Measurements from ENCODE around the gene TOM1. TPM values are rescaled to one million over a fixed set of nuclear protein-coding genes. Genes with fewer than 3 reads are reported as not detected.

The TOM1 gene
- total and polyA plus RNA-seq, 2 of the 13 experiments (the other 11 are each of a cell fraction or from before 2014, with no cell fraction given), result 30.8 to 87.3 TPM

GRCh38 chr22:35301372-35301874 is 1.7 kb downstream of the TOM1 start (continued):
- TF ChIP-seq KLF12 (CRISPR knock-in tag; IDR thresholded peaks at IDR 0.05; ENCODE audit: borderline replicate concordance), result no peak
- TF ChIP-seq AFF4 (CRISPR knock-in tag; IDR thresholded peaks at IDR 0.05), result no peak
- no peak for TF ChIP-seq MLXIP (CRISPR knock-in tag; IDR thresholded peaks at IDR 0.05; ENCODE audit: borderline replicate concordance)
- 0 out of 2 replicates have a peak, but pooled peaks have one; percentile 24 for TF ChIP-seq ZNF124 (CRISPR knock-in tag; IDR thresholded peaks at IDR 0.05)
- TF ChIP-seq, protein P1, sequence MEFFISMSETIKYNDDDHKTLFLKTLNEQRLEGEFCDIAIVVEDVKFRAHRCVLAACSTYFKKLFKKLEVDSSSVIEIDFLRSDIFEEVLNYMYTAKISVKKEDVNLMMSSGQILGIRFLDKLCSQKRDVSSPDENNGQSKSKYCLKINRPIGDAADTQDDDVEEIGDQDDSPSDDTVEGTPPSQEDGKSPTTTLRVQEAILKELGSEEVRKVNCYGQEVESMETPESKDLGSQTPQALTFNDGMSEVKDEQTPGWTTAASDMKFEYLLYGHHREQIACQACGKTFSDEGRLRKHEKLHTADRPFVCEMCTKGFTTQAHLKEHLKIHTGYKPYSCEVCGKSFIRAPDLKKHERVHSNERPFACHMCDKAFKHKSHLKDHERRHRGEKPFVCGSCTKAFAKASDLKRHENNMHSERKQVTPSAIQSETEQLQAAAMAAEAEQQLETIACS (CRISPR knock-in tag; IDR thresholded peaks at IDR 0.05), result no peak
- TF ChIP-seq, protein P2, sequence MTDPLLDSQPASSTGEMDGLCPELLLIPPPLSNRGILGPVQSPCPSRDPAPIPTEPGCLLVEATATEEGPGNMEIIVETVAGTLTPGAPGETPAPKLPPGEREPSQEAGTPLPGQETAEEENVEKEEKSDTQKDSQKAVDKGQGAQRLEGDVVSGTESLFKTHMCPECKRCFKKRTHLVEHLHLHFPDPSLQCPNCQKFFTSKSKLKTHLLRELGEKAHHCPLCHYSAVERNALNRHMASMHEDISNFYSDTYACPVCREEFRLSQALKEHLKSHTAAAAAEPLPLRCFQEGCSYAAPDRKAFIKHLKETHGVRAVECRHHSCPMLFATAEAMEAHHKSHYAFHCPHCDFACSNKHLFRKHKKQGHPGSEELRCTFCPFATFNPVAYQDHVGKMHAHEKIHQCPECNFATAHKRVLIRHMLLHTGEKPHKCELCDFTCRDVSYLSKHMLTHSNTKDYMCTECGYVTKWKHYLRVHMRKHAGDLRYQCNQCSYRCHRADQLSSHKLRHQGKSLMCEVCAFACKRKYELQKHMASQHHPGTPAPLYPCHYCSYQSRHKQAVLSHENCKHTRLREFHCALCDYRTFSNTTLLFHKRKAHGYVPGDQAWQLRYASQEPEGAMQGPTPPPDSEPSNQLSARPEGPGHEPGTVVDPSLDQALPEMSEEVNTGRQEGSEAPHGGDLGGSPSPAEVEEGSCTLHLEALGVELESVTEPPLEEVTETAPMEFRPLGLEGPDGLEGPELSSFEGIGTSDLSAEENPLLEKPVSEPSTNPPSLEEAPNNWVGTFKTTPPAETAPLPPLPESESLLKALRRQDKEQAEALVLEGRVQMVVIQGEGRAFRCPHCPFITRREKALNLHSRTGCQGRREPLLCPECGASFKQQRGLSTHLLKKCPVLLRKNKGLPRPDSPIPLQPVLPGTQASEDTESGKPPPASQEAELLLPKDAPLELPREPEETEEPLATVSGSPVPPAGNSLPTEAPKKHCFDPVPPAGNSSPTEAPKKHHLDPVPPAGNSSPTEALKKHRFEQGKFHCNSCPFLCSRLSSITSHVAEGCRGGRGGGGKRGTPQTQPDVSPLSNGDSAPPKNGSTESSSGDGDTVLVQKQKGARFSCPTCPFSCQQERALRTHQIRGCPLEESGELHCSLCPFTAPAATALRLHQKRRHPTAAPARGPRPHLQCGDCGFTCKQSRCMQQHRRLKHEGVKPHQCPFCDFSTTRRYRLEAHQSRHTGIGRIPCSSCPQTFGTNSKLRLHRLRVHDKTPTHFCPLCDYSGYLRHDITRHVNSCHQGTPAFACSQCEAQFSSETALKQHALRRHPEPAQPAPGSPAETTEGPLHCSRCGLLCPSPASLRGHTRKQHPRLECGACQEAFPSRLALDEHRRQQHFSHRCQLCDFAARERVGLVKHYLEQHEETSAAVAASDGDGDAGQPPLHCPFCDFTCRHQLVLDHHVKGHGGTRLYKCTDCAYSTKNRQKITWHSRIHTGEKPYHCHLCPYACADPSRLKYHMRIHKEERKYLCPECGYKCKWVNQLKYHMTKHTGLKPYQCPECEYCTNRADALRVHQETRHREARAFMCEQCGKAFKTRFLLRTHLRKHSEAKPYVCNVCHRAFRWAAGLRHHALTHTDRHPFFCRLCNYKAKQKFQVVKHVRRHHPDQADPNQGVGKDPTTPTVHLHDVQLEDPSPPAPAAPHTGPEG (CRISPR knock-in tag; IDR thresholded peaks at IDR 0.05), result no peak
- TF ChIP-seq, protein P3, sequence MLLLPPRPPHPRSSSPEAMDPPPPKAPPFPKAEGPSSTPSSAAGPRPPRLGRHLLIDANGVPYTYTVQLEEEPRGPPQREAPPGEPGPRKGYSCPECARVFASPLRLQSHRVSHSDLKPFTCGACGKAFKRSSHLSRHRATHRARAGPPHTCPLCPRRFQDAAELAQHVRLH (CRISPR knock-in tag; IDR thresholded peaks at IDR 0.05; ENCODE audit: borderline replicate concordance, low read depth), result no peak; the same call in 1 of the 2 replicates
- TF ChIP-seq LRRFIP1 (CRISPR knock-in tag; conservative IDR thresholded peaks at IDR 0.05), result no peak
- TF ChIP-seq ZNF484 (CRISPR knock-in tag; IDR thresholded peaks at IDR 0.05; ENCODE audit: borderline replicate concordance, low read depth), result no peak
- 0 out of 2 replicates have a peak, but pooled peaks have one; percentile 62 for TF ChIP-seq KLF6 (CRISPR knock-in tag; IDR thresholded peaks at IDR 0.05)
- TF ChIP-seq ARID2 (CRISPR knock-in tag; IDR thresholded peaks at IDR 0.05; ENCODE audit: borderline replicate concordance), result no peak
